HG03354 (cell line): ENCODE results near the gene MYL7.
"Not testable (repeated sequence)": the region's sequence is repeated elsewhere in the genome, so short reads cannot be mapped to it uniquely, and the experiment has no call there.

Source experiments
- ATAC-seq: cut with Tn5 transposase; IDR thresholded peaks from one replicate; pipeline ENCODE4 v1.9.1; 2021; ENCODE audit warnings: mild to moderate bottlenecking; ENCODE audit not compliant: unreplicated experiment, poor library complexity, severe bottlenecking

The MYL7 gene

GRCh38 chr7:44172803-44173424 is 31.8 kb upstream of the MYL7 start:
- ATAC-seq: no peak

DNA sequence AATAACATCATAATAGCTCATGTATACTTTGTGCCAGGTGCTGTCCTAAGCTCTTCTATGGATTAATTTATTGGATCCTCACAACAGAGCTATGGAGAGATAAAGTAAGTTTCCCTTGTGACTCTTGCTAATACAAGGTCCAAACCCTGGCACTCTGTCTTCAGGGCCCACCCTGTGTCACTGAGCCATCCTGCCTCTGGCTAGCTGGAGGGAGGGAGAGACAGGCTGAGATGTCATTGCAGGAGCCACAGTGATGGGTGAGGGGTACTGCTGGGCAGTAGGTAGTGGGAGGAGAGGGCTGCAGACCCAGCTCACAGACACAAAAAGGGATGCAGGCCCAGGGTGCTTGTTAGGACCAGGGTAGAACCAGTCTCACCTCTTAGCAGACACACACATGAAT is 31.2 kb upstream of the MYL7 start:
- ATAC-seq: no peak

- ATAC-seq: not testable (repeated sequence)
Observed at GRCh38 chr7:44171901-44172300, 30.8 kb upstream of the MYL7 start.

DNA sequence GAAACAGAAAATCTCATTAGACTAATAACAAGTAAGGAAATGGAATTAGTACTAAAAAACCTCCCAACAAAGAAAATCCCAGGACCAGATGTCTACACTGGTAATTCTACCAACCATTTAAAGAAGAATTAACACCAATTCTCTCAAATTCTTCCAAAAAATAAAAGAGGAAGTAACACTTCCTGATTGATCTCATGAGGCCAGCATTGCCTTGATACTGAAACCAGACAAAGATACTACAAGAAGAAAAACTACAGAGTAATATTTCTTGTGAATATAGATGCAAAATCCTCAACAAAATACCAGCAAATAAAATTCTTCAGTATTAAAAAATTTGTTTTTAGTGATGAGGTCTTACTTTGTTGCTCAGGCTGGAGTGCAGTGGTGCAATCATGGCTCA is 26.8 kb upstream of the MYL7 start:
- no peak for ATAC-seq

DNA sequence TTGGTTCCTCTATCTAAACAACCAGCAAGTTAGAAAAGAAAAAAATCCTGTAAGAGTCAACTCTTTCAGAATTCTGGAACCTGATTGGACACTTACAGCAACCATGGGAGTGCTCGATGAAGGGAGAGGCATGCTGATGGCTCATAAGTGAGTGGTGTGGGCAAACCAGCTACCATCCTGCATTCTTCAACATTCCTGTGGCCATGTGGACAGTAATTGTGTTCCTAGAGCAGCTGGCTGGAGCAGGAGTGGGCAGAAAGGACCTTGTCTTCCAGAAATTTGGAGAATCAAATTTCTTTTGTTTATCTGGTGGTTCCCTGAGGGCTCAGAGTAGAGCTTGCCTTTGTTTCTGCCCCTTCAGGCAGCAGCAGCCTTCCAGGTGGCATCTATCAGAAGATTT is 22.5 kb upstream of the MYL7 start:
- no peak for ATAC-seq

DNA sequence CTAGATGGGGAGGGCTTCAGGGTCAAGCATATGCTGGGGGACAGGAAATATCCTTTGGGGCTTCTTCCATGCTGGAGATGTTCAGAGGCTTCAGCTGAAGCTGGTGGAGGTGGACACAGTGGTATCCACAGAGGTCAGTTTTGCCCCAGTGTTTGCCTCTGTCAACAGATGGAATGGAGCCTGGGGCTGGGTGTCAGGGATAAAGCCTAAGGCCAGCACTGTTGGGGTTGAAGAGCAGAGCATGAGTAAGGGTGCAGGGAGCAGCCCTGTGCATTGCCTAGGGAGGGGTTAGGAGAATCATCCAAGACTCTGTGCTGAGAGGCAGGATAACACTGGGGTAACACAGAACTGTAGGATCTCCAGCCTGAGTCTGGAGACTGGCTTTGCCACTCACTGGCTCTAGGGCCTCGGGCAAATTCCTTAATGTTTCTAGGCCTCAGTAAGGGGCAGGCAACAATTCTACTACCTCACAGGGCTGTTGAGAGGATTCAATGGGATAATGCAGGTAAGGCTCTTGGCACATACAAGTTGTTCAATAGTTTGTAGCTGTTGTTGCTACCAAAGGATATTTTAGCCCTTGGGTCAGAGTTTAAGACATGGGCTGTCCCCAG is 21.8 kb upstream of the MYL7 start:
- no peak for ATAC-seq

- ATAC-seq: no peak
Observed at GRCh38 chr7:44162179-44162578, 21.0 kb upstream of the MYL7 start.

GRCh38 chr7:44161371-44161770 is 20.2 kb upstream of the MYL7 start:
- no peak for ATAC-seq

DNA sequence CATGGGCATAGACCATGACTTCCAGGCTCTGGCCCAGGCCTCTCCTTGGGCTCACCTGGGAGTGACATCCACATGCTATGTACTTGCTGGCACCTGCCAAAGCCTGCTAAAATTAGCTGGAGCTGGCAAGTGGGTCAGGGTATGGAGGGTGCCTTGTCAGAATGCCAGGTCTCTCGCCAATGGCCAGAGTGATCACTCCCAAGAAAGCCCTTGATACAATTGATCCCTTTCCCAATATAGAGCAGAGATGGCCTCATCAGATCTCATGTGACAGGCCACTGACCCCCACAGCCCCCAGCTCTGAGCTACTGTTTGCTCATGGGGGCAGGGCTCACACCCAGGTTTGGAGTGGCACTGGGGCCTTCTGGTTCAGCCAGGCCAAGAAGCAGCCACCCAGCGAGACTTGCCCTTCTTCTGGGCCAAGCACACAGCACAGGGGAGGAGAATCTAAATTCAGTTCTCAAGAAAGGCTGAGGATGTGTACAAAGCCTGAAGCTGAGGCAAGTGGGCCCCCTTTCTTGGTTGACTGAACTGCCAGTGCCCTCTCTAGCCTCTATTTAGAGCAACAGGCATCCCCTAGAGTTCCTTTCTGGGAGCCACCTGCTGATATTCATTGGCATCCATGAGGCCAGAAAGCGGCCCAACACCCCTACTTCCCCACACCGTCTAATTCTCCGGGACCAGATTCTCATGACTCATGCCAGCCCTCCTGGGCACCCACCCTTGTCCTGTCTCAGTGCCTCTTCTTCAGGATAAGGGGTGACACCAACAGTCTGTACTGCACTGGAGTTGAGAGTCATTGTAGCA is 18.9 kb upstream of the MYL7 start:
- ATAC-seq: no peak

DNA sequence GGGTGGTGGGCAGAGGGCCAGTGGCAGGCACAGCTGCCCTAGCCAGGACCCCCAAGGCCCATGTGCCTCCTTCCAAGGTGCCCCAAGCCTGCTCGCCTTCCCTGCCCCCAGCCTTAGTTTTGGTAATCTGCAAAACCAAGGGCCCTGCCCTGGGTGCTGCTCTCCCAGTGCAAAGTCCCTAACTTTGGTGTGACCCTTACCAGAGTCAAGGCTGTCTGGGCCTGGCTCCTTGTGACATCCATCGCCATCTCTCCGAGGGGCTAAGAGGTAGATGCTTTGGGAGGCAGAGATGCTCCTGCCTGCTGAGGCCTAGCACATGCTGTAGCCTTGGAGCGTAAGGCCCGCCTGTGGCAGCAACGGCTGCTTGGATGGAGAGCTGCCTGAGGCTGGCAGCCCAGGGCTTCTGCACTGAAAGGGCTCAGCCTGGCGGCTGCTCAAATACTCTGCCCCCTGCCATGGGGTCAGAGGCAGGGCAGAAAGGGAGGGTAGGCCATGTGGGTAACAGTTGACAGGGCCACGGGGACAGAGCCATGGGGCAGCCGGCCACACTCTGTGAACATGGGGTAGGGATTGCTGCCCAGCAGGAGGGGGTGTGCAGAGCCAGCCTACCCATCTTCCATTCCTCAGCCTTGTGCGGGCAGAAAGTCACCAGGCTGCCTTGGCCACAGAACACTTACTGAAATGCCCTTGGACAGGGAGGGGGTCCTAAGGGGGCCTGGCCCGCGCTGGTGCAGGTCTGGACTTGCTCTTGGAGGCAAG is 17.9 kb upstream of the MYL7 start:
- no peak for ATAC-seq

- no peak for ATAC-seq
Observed at GRCh38 chr7:44158096-44158872, 17.2 kb upstream of the MYL7 start.

- no peak for ATAC-seq
Observed at GRCh38 chr7:44157116-44158080, 16.3 kb upstream of the MYL7 start.

DNA sequence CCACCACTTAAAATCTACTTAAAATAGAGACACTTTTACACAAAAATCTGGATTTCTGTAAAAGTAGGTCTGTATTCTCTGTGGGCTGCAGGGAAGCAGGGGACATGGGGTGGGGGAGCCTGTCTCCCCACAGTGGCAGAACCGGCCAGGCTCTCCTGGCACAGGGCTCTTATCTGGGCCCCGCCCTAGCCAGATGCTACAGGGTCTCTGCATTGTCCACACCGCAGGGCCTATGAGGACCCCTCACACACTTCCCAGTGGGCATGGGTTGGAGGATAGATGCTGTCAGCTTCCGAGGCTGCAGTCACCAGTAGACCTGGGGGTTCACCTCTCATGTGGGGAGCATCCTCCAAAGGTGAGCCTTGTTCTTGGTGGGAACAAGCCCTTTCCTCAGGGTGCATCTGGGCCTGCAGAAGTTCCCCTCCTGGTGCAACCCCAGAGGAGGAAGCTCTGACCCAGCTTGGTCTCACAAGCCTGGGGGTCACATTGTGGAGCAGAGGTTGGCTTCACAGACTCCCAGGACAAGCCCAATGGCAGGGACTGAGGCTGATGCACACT is 15.4 kb upstream of the MYL7 start:
- no peak for ATAC-seq

GRCh38 chr7:44155191-44156185 is 14.4 kb upstream of the MYL7 start:
- no peak for ATAC-seq

GRCh38 chr7:44154703-44155102 is 13.6 kb upstream of the MYL7 start:
- ATAC-seq: no peak

- ATAC-seq: no peak
Observed at GRCh38 chr7:44153948-44154335, 12.8 kb upstream of the MYL7 start.
